Adrenal gland (tissue), 12 donors: ENCODE results near the gene FGFR3. TPM values are rescaled to one million over a fixed set of nuclear protein-coding genes. Genes with fewer than 3 reads are reported as not detected.

Experiments
- DNase-seq, 7 donors: peaks; one replicate each; pipeline ENCODE4 v3.0.0-alpha.2; 2019 to 2020
- H3K27ac ChIP-seq, 5 donors: fragments of 200-600 bp; sonication (generic) in 4 of 5; 1 replicate in 3 of 5; 2 replicates in 2 of 5; pipeline versions ENCODE4 v1.5.1 to v1.8.0; 2016 to 2020; ENCODE audit warnings: mild to moderate bottlenecking in 1 of 5
- H3K27me3 ChIP-seq: fragments of 200-600 bp; 2 replicates; pipeline ENCODE4 v1.8.0; 2021
- H3K36me3 ChIP-seq, 2 donors: fragments of 200-600 bp; replicated peaks in 1 of 2; 1 replicate in 1 of 2; 2 replicates in 1 of 2; pipeline versions ENCODE4 v1.5.1 to v1.8.0; 2018 to 2022
- H3K4me1 ChIP-seq, 2 donors: fragments of 200-600 bp; replicated peaks in 1 of 2; 1 replicate in 1 of 2; 2 replicates in 1 of 2; pipeline versions ENCODE4 v1.5.1 to v1.8.0; 2018 to 2021
- H3K4me3 ChIP-seq, 4 donors: fragments of 200-600 bp; sonication (generic) in 3 of 4; one replicate each; pipeline ENCODE4 v1.5.1; 2016 to 2018
- H3K9me3 ChIP-seq, 3 donors: fragments of 200-600 bp; sonication (generic) in 1 of 3; replicated peaks in 1 of 3; 1 replicate in 2 of 3; 2 replicates in 1 of 3; pipeline versions ENCODE4 v1.5.1 to v1.8.0; 2016 to 2021
- POLR2A ChIP-seq, 2 donors: fragments of 450-650 bp; IDR thresholded peaks; one replicate each; pipeline ENCODE4 v1.6.1; 2017; ENCODE audit warnings: antibody characterized with exemption in 2 of 2, mild to moderate bottlenecking in 2 of 2, moderate library complexity in 1 of 2
- WGBS, 4 donors: extraction: QIAGEN DNeasy Blood & Tissue Kit in 2 of 4; methylation state at CpG; one replicate each; pipeline versions ENCODE4 v1.1.5 to v1.1.7; 2013 to 2017; 5-methylcytosine and 5-hydroxymethylcytosine counted together
- intact Hi-C, 2 donors: fragments of 100-400 bp; cut with DNase I; formaldehyde crosslinking; loops; one replicate each; pipeline versions ENCODE4 v1.14.1 to v1.15.0; 2022 to 2023
- polyA plus RNA-seq, 3 donors: library from polyadenylated mRNA; stranded (reverse); fragments of 200-250 nt in 2 of 3; fragments of 350-450 nt in 1 of 3; fragmentation: Illumina TruSeq in 1 of 3; extraction: RNeasy Lipid Tissue Mini Kit (QIAGEN cat#74804) in 1 of 3; gene quantifications; one replicate each; pipeline ENCODE4 v1.2.3, GENCODE V29; 2013 to 2014
- total RNA-seq, 9 donors: library from RNA; depleted of rRNA in 4 of 9; stranded (reverse); fragments of >200 nt in 4 of 9; fragments of 120-200 nt in 1 of 9; fragmentation: NEBNext Ultra II Directional in 1 of 9; extraction: Animal tissue kit (Norgen Biotek cat#: 25700) in 1 of 9; gene quantifications; one replicate each; pipeline versions ENCODE4 v1.1.0 to v1.2.4, GENCODE V29; 2013 to 2023
- TF ChIP-seq, protein P1 (sequence below), 6 experiments: fragments of 450-650 bp in 4 of 6; fragments of 200-600 bp in 2 of 6; sonication (generic) in 1 of 6; IDR thresholded peaks; 1 replicate in 5 of 6; 2 replicates in 1 of 6; pipeline versions ENCODE4 v1.5.1 to v1.8.0; 2016 to 2021; ENCODE audit warnings: antibody characterized with exemption in 6 of 6, mild to moderate bottlenecking in 2 of 6, moderate library complexity in 1 of 6
- donor health status: healthy with polysubstance abuse.
- donor health status: Bipolar disorder and iron deficiency.
- donor health status: DM: yes; HTN: yes; CAD: no.
- donor health status: DM: no; HTN: no; CAD: no.
- donor health status: DM: no; HTN: no; CAD: no.
- donor health status: DM: yes; HTN: yes; CAD: no.

The FGFR3 gene
- total and polyA plus RNA-seq, 12 donors, result 0.11 to 4.7 (median 1.9) TPM

GRCh38 chr4:1759170-1759817, 33.8 kb upstream of the FGFR3 start:
- H3K9me3 ChIP-seq, result no peaks in the 10 kb centered on the region
- H3K4me1 ChIP-seq, result peaks cover 9 to 10% of the 10 kb centered on the region in 2 donors
- intact Hi-C loops, result no loop called here
- no peak overlapping the region for H3K4me3 ChIP-seq
- 87 to 95% (median 88%) methylated on average over 9 to 19 of the region's 19 CpGs for WGBS, 4 donors
- DNase-seq, result no peak
- no peaks in the 10 kb centered on the region for H3K36me3 ChIP-seq
- H3K27me3 ChIP-seq, result no peaks in the 10 kb centered on the region
- H3K27ac ChIP-seq, result no peak overlapping the region
- TF ChIP-seq POLR2A (IDR thresholded peaks at IDR 0.05), result no peak

DNA sequence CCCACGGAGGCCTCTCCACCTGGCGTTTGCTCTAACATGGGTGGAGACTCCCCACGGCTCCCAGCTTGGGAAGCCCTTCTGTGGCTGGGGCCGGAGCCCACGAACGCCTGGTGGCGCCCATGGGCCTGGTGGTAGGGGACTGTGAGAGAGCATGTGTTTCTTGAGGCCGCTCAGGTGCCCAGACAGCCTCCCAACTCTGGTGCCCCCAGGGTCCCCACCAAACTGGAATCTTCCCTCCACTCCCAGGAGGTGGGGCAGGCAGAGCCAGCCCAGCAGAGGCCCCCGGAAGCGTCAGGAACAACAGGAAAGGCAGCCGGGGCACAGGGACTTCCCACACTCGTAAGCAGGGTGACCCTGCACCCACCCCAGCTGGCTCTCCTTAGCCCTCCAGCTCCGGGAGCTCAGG, 33.3 kb upstream of the FGFR3 start:
- H3K27ac ChIP-seq, result no peak overlapping the region
- no peaks in the 10 kb centered on the region for H3K27me3 ChIP-seq
- H3K36me3 ChIP-seq, result no peaks in the 10 kb centered on the region
- no peak overlapping the region for H3K4me3 ChIP-seq
- no peak for DNase-seq
- 77 to 94% (median 80%) methylated on average over 6 to 13 of the region's 13 CpGs; no CpG with 5 or more reads in 1 of the 4 donors for WGBS, 4 donors
- no peaks in the 10 kb centered on the region for H3K9me3 ChIP-seq
- no peak for TF ChIP-seq POLR2A (IDR thresholded peaks at IDR 0.05)
- TF ChIP-seq, protein P1, sequence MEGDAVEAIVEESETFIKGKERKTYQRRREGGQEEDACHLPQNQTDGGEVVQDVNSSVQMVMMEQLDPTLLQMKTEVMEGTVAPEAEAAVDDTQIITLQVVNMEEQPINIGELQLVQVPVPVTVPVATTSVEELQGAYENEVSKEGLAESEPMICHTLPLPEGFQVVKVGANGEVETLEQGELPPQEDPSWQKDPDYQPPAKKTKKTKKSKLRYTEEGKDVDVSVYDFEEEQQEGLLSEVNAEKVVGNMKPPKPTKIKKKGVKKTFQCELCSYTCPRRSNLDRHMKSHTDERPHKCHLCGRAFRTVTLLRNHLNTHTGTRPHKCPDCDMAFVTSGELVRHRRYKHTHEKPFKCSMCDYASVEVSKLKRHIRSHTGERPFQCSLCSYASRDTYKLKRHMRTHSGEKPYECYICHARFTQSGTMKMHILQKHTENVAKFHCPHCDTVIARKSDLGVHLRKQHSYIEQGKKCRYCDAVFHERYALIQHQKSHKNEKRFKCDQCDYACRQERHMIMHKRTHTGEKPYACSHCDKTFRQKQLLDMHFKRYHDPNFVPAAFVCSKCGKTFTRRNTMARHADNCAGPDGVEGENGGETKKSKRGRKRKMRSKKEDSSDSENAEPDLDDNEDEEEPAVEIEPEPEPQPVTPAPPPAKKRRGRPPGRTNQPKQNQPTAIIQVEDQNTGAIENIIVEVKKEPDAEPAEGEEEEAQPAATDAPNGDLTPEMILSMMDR (IDR thresholded peaks at IDR 0.05), result no peak
- peaks cover 9 to 10% of the 10 kb centered on the region in 2 donors for H3K4me1 ChIP-seq
- intact Hi-C loops, result no loop called here

DNA sequence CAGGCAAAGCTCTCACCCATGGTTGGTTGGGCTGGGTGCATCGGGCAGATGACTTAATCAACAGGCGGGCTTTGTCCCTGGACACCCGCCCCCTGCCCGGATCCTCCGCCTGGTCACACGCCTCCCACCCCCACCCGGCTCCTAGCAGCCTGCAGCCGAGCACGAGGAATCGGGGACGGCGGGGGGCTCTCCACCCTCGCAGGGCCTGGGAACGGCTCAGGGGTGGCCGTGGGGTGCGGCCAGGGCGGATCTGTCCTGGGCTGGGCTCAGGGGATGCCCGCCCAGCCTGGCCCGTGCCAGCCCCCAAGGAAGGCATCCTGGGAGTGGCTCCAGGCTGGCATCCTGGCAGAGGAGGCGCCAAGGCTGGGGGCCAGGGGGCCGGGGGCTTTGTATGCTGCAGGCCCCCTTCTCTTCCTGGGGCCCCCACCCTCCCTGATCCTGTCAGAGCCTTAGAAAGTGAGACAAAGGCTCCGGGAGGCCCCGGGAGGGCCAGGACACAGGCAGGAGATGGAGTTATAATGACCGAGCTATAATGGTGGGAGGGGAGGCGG, 32.5 kb upstream of the FGFR3 start:
- DNase-seq, result no peak
- no peaks in the 10 kb centered on the region for H3K27me3 ChIP-seq
- H3K4me3 ChIP-seq, result no peak overlapping the region
- intact Hi-C loops, result no loop called here
- no peaks in the 10 kb centered on the region for H3K9me3 ChIP-seq
- no peak overlapping the region for H3K27ac ChIP-seq
- TF ChIP-seq, protein P1 (IDR thresholded peaks at IDR 0.05), result no peak
- TF ChIP-seq POLR2A (IDR thresholded peaks at IDR 0.05), result no peak
- 39 to 71% (median 54%) methylated on average over 1 to 25 of the region's 25 CpGs for WGBS, 4 donors
- no peaks in the 10 kb centered on the region for H3K36me3 ChIP-seq
- H3K4me1 ChIP-seq, result peaks cover 9 to 10% of the 10 kb centered on the region in 2 donors

DNA sequence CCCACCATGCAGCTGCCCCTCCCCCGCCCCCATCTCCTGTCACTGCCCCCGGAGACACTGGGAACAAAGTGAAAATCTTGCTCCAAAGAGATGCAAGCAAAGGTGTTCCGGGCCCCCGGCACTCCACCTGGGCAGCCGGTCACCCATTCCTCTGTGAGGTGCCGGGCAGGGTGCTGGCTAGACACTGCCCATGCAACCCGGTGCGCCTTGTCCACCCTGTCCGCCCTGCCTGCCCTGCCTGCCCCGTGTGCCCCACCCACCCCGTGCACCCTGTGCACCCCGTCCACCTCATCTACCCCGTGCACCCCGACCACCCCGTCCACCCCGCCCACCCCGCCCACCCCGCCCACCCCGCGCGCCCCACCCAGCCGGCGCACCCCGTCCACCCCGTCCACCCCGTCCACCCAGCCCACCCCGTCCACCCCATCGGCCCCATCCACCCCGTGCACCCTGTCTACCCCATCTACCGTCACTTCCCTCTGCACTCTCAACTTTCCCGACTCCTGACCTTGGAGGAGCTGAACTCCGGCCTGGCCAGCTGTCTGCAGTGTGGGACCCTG, 31.9 kb upstream of the FGFR3 start:
- Histone ChIP-seq H3K9me3 (no peaks in the 10 kb centered on the region), H3K4me1 (peaks cover 10 to 13% of the 10 kb centered on the region in 2 donors), H3K27me3 (no peaks in the 10 kb centered on the region), H3K27ac (no peak overlapping the region), H3K36me3 (no peaks in the 10 kb centered on the region), H3K4me3 (no peak overlapping the region)
- TF ChIP-seq, protein P1 (IDR thresholded peaks at IDR 0.05), result no peak
- no peak for TF ChIP-seq POLR2A (IDR thresholded peaks at IDR 0.05)
- intact Hi-C loops, result no loop called here
- 41 to 76% (median 70%) methylated on average over 4 to 32 of the region's 32 CpGs for WGBS, 4 donors
- no peak for DNase-seq
